Cardiac fibroblast (primary cell): ENCODE measurements around the gene TUBB.
"Not testable (repeated sequence)": the region's sequence is repeated elsewhere in the genome, so short reads cannot be mapped to it uniquely, and the experiment has no call there.

Experiments used
- DNase-seq, 2 donors: peaks; one replicate each; pipeline versions ENCODE4 v3.0.0 to v3.0.0-alpha.2; 2010; ENCODE audit warnings: low read depth in 2 of 2
- H3K4me3 ChIP-seq, 2 donors: replicated peaks in 1 of 2; 1 replicate in 1 of 2; 2 replicates in 1 of 2; pipeline ENCODE4 v1.5.1; 2011; ENCODE audit warnings: low read depth in 2 of 2, low read length in 2 of 2, mild to moderate bottlenecking in 2 of 2, moderate library complexity in 1 of 2
- CTCF ChIP-seq: IDR thresholded peaks from one replicate; pipeline ENCODE4 v1.5.1; 2011; ENCODE audit warnings: low read depth, mild to moderate bottlenecking, low read length, inconsistent platforms

Gene TUBB

GRCh38 chr6:30752157-30752927, 32.2 kb downstream of the TUBB start:
- peak; percentile 100 for DNase-seq
- TF ChIP-seq CTCF = no peak
- no peak overlapping the region for H3K4me3 ChIP-seq

GRCh38 chr6:30754631-30755030, 34.5 kb downstream of the TUBB start:
- H3K4me3 ChIP-seq = no peak overlapping the region
- peak in 1 of 2 donors; percentile 90 for DNase-seq
- TF ChIP-seq CTCF = no peak

- H3K4me3 ChIP-seq, DNase-seq: not testable (repeated sequence)
Observed at GRCh38 chr6:30756405-30757003, 36.4 kb downstream of the TUBB start.

GRCh38 chr6:30757261-30757904, 37.2 kb downstream of the TUBB start:
- no peak for DNase-seq
- no peak overlapping the region for H3K4me3 ChIP-seq
- TF ChIP-seq CTCF = no peak

GRCh38 chr6:30759575-30760239, 39.6 kb downstream of the TUBB start:
- TF ChIP-seq CTCF = no peak
- no peak overlapping the region for H3K4me3 ChIP-seq
- DNase-seq = peak; percentile 91 to 98

- no peak for DNase-seq
- no peak for TF ChIP-seq CTCF
- H3K4me3 ChIP-seq = no peak overlapping the region
Observed at GRCh38 chr6:30760549-30760948, 40.4 kb downstream of the TUBB start.
